Stimulated activated CD4-positive, alpha-beta T cell treated with anti-CD3 and anti-CD28 coated beads, Interleukin-4, amount 100 ng/mL, for 24 hours (primary cell): ENCODE measurements around the gene WDR59.
"Not testable (repeated sequence)": the region's sequence is repeated elsewhere in the genome, so short reads cannot be mapped to it uniquely, and the experiment has no call there.

Experiments
- DNase-seq: peaks from one replicate; pipeline ENCODE4 v3.0.0-alpha.2; 2020

The WDR59 gene

GRCh38 chr16:74850027-74850426, 134.9 kb downstream of the WDR59 start:
- DNase-seq, result no peak

- DNase-seq, result no peak
These were observed 137.7 kb downstream of the WDR59 start for GRCh38 chr16:74847202-74847601.

- DNase-seq, result no peak
These were observed 138.2 kb downstream of the WDR59 start for GRCh38 chr16:74846714-74847113.

GRCh38 chr16:74844041-74844980, 140.6 kb downstream of the WDR59 start:
- no peak for DNase-seq

- DNase-seq, result not testable (repeated sequence)
These were observed 141.4 kb downstream of the WDR59 start for GRCh38 chr16:74843381-74844035.

GRCh38 chr16:74842413-74842812, 142.5 kb downstream of the WDR59 start:
- DNase-seq, result no peak

- no peak for DNase-seq
These were observed 143.0 kb downstream of the WDR59 start for GRCh38 chr16:74841904-74842303.

- DNase-seq, result no peak
These were observed 143.5 kb downstream of the WDR59 start for GRCh38 chr16:74841469-74841868.

- DNase-seq, result no peak
These were observed 147.9 kb downstream of the WDR59 start for GRCh38 chr16:74837056-74837455.

- DNase-seq, result no peak
These were observed 148.7 kb downstream of the WDR59 start for GRCh38 chr16:74836111-74836671.

GRCh38 chr16:74832228-74832627, 152.7 kb downstream of the WDR59 start:
- no peak for DNase-seq

GRCh38 chr16:74831467-74831866, 153.5 kb downstream of the WDR59 start:
- DNase-seq, result no peak

- DNase-seq, result no peak
These were observed 154.3 kb downstream of the WDR59 start for GRCh38 chr16:74830648-74831047.

GRCh38 chr16:74829637-74830036, 155.3 kb downstream of the WDR59 start:
- no peak for DNase-seq

- DNase-seq, result no peak
These were observed 159.0 kb downstream of the WDR59 start for GRCh38 chr16:74825941-74826340.

GRCh38 chr16:74825016-74825415, 159.9 kb downstream of the WDR59 start:
- no peak for DNase-seq
